Esophagus muscularis mucosa (tissue), 4 donors: ENCODE measurements around the gene OLFM2. TPM values are rescaled to one million over a fixed set of nuclear protein-coding genes. Genes with fewer than 3 reads are reported as not detected.

ENCODE experiments used
- DNase-seq: peaks from one replicate; pipeline ENCODE4 v3.0.0-alpha.2; 2017; ENCODE audit errors: extremely low spot score
- H3K27ac ChIP-seq, 4 donors: fragments of 200-600 bp; sonication (generic); replicated peaks in 1 of 4; 1 replicate in 3 of 4; 2 replicates in 1 of 4; pipeline ENCODE4 v1.5.1; 2016 to 2019; ENCODE audit warnings: mild to moderate bottlenecking in 1 of 4
- H3K27me3 ChIP-seq, 4 donors: fragments of 200-600 bp; sonication (generic); one replicate each; pipeline versions ENCODE4 v1.5.1 to v1.6.0; 2016 to 2019
- H3K36me3 ChIP-seq, 4 donors: fragments of 200-600 bp; sonication (generic); one replicate each; pipeline ENCODE4 v1.5.1; 2016 to 2019
- H3K4me1 ChIP-seq, 4 donors: fragments of 200-600 bp; sonication (generic); one replicate each; pipeline ENCODE4 v1.5.1; 2016 to 2019
- H3K4me3 ChIP-seq, 4 donors: fragments of 200-600 bp; sonication (generic); 1 replicate in 2 of 4; 2 replicates in 2 of 4; pipeline ENCODE4 v1.5.1; 2016 to 2019; ENCODE audit warnings: mild to moderate bottlenecking in 4 of 4, moderate library complexity in 1 of 4
- H3K9me3 ChIP-seq, 4 donors: fragments of 200-600 bp; sonication (generic); 1 replicate in 3 of 4; 2 replicates in 1 of 4; pipeline ENCODE4 v1.5.1; 2016 to 2019
- EP300 ChIP-seq: sonication (generic); formaldehyde crosslinking; IDR thresholded peaks from one replicate; pipeline ENCODE4 v1.6.1; 2017; ENCODE audit warnings: antibody characterized with exemption
- POLR2A ChIP-seq: fragments of 450-650 bp; IDR thresholded peaks from one replicate; pipeline ENCODE4 v1.6.1; 2017; ENCODE audit warnings: antibody characterized with exemption, moderate library complexity, mild to moderate bottlenecking, low read depth
- POLR2AphosphoS5 ChIP-seq, 2 donors: sonication (generic); formaldehyde crosslinking; IDR thresholded peaks; one replicate each; pipeline ENCODE4 v1.6.1; 2017; ENCODE audit warnings: antibody characterized with exemption in 2 of 2
- WGBS: methylation state at CpG from one replicate; pipeline ENCODE4 v1.1.5; 2018; 5-methylcytosine and 5-hydroxymethylcytosine counted together
- intact Hi-C: fragments of 100-400 bp; cut with DNase I; formaldehyde crosslinking; loops from one replicate; pipeline ENCODE4 v1.15.1; 2023
- total RNA-seq, 4 donors: library from RNA; depleted of rRNA; stranded (reverse); fragments of >200 nt; gene quantifications; one replicate each; pipeline versions ENCODE4 v1.1.0 to v1.2.1, GENCODE V29; 2016
- TF ChIP-seq, protein P1 (sequence below), 3 experiments: fragments of 200-600 bp in 2 of 3; fragments of 450-650 bp in 1 of 3; sonication (generic) in 2 of 3; IDR thresholded peaks; one replicate each; pipeline ENCODE4 v1.5.1; 2017 to 2019; ENCODE audit warnings: antibody characterized with exemption in 3 of 3, mild to moderate bottlenecking in 2 of 3, moderate library complexity in 1 of 3

Gene OLFM2
- total RNA-seq, 4 donors from 2014 or later: 3.6 to 17.1 (median 11.6) TPM

DNA sequence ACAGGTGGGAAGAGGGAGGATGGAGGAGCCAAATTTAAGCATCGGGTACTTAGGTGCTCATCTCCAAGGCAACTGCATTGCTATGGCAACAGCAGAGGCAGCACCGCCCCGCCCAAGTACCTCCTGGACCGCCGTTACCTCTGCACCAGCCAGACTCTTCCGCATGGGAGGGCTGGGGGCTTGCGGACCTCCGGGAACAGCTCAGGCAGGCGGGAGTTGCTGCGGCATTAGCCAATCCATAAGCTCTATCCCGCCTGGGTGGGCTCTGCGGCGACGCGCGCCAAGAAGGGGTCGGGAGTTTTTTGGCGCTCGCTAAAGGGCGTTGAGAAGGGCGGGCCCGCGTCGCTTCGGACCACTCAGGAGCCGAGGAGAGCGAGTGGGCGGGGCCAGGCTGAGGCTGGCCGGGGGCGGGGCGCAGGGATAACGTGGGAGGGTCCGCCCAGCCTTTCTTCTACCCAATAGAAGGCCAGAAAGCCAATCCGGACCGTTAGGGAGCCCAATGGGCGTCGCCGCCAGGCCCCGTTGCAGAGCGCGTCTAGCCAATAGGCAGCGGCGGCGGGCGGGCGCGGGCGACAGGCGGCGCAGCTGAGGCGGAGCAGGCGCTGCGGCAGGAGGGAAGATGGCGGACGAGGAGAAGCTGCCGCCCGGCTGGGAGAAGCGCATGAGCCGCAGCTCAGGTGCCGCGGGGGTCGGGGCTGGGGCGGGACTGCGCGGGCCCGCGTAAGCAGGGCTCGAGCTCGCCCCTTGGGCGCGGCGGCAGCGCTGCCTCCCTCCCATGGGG lies 101.4 kb downstream of the OLFM2 start, which contains the start of gene PIN1:
PIN1 (plus strand) TSS at position 593 of the 781 bp plus-strand sequence; CDS start at position 620, 27 bp downstream.
- no peak for TF ChIP-seq POLR2A
- TF ChIP-seq POLR2AphosphoS5 (IDR thresholded peaks at IDR 0.05): peak; percentile 70 to 73
- TF ChIP-seq, protein P1, sequence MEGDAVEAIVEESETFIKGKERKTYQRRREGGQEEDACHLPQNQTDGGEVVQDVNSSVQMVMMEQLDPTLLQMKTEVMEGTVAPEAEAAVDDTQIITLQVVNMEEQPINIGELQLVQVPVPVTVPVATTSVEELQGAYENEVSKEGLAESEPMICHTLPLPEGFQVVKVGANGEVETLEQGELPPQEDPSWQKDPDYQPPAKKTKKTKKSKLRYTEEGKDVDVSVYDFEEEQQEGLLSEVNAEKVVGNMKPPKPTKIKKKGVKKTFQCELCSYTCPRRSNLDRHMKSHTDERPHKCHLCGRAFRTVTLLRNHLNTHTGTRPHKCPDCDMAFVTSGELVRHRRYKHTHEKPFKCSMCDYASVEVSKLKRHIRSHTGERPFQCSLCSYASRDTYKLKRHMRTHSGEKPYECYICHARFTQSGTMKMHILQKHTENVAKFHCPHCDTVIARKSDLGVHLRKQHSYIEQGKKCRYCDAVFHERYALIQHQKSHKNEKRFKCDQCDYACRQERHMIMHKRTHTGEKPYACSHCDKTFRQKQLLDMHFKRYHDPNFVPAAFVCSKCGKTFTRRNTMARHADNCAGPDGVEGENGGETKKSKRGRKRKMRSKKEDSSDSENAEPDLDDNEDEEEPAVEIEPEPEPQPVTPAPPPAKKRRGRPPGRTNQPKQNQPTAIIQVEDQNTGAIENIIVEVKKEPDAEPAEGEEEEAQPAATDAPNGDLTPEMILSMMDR (IDR thresholded peaks at IDR 0.05): peak; percentile 40 to 68 (median 65)
- no peak for TF ChIP-seq EP300
- Histone ChIP-seq H3K4me1 (peaks cover 12 to 39% (median 25%) of the 10 kb centered on the region in 4 donors), H3K27ac (peak within 1 kb of the TSS; percentile 80 to 84 (median 80)), H3K36me3 (peaks cover 5 to 36% (median 21%) of the 10 kb centered on the region in 4 donors), H3K9me3 (no peaks in the 10 kb centered on the region), H3K4me3 (peak within 1 kb of the TSS; percentile 88 to 99 (median 96)), H3K27me3 (no peaks in the 10 kb centered on the region)
- peak; percentile 100 for DNase-seq
- 1% methylated on average over 10 of the region's 73 CpGs for WGBS
- intact Hi-C loops: no loop called here

DNA sequence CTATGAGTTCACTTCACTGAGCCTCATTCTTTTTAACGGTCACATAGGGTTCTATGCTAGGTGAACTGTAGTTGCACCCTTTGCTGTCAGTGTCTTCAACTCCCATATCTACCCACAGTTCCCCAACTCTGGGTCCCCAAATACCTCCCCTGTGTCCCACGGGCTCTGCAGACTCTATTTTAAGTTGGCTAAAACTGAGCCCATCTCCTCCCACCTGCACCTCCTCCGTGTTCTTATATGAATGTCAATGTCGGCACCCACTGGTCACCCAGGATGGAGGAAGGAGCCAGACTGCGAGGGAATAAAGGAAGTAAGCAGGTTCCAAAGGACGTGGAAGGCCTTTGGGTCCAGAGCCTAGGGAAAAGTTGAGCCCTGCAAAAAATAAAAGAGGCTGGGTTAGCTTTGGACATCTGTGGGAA lies 102.0 kb downstream of the OLFM2 start:
- Histone ChIP-seq H3K9me3 (no peaks in the 10 kb centered on the region), H3K4me3 (peak overlapping the region; percentile 88 to 99 (median 96)), H3K27ac (peak overlapping the region; percentile 76 to 84 (median 80)), H3K27me3 (no peaks in the 10 kb centered on the region), H3K36me3 (peaks cover 0 to 36% (median 21%) of the 10 kb centered on the region in 4 donors), H3K4me1 (peaks cover 12 to 42% (median 26%) of the 10 kb centered on the region in 4 donors)
- intact Hi-C loops: no loop called here
- 67% methylated on average over 6 of the region's 6 CpGs for WGBS
- DNase-seq: no peak
- no peak for TF ChIP-seq POLR2A
- TF ChIP-seq, protein P1 (IDR thresholded peaks at IDR 0.05): no peak
- no peak for TF ChIP-seq POLR2AphosphoS5 (IDR thresholded peaks at IDR 0.05)
- TF ChIP-seq EP300: no peak

DNA sequence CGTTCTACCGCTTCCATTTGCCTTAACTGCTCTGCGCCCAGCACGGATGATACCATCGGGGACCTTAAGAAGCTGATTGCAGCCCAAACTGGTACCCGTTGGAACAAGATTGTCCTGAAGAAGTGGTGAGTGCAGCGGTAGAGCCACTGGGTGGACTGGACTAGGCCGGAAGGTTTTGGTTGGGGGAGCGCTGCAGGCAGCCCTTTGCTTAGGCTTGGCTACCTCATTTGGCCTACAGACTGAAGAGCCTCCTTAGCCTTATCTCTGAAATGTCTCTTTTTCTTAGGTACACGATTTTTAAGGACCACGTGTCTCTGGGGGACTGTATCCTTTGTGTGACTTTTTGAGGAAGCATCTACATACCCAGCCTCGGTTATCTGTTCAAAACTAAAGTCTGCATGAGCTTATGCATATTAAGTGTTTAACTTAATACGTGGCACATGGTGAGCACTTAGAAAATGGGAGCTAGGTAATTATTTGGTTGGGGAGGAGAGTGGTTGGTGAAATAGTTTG lies 107.7 kb downstream of the OLFM2 start:
- Histone ChIP-seq H3K4me3 (peak overlapping the region; percentile 64 to 99 (median 84)), H3K36me3 (peaks cover 0 to 25% (median 11%) of the 10 kb centered on the region in 4 donors), H3K9me3 (no peaks in the 10 kb centered on the region), H3K27me3 (no peaks in the 10 kb centered on the region), H3K4me1 (peaks cover 26 to 35% (median 31%) of the 10 kb centered on the region in 4 donors), H3K27ac (peak overlapping the region in 3 of 4 donors; percentile 76 to 86 (median 85))
- TF ChIP-seq POLR2AphosphoS5 (IDR thresholded peaks at IDR 0.05): no peak
- TF ChIP-seq EP300: no peak
- TF ChIP-seq, protein P1 (IDR thresholded peaks at IDR 0.05): no peak
- TF ChIP-seq POLR2A: no peak
- intact Hi-C loops: no loop called here
- DNase-seq: no peak
- 36% methylated on average over 13 of the region's 13 CpGs for WGBS

DNA sequence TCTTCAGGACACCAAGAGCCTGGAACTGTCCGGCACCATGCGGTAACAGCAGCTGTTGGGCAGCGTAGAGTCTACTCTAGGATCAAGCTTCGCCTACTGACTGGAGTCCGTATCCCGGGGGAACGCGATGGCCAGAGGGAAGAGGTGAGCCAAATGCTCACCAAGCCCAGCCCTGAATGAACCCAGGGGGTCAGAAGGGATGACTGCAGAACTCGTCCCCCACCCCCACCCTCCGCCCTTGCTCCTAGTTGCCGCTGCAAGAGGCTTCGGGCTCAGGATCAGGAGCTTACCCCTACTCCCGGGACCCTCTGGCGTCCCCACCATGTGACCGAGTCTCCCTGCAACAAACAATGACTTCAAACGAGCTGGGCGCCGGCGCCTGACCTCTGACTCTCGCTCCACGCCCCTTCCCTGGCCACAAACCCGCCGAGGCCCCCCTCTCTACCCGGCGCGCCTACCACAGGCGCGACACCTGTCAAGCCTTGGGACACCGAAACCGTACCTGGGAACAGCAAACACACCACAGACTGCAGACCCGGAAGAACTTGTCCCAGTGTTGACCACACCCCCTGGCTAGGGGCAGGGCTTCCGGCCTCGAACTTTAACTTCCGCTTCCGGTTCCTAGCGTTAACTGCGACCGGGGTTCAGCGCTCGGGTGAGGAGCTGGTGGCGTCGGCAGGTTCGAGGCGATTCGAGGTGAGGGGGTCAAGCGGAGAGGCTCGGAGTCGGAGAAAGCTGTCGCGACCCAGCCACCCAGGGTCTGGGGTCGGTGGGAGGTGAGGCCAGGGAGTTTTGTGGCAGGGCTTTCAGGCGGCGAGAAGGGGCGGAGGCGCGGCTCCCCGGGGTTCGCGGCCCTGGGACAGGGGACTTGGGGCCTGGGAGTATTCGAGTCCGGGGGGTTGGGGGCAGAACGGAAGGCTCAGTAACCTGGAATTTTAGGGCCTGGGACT lies 108.8 kb downstream of the OLFM2 start, which contains the start of gene UBL5:
UBL5 (plus strand) TSS at position 630 of the 950 bp plus-strand sequence. CDS start 420 bp downstream, outside the sequence.
- no peaks in the 10 kb centered on the region for H3K9me3 ChIP-seq
- peak; percentile 97 for DNase-seq
- H3K4me3 ChIP-seq: peak within 1 kb of the TSS; percentile 64 to 99 (median 84)
- no peaks in the 10 kb centered on the region for H3K27me3 ChIP-seq
- peak within 1 kb of the TSS; percentile 76 to 86 (median 84) for H3K27ac ChIP-seq
- H3K36me3 ChIP-seq: peaks cover 0 to 25% (median 12%) of the 10 kb centered on the region in 4 donors
- peaks cover 26 to 35% (median 31%) of the 10 kb centered on the region in 4 donors for H3K4me1 ChIP-seq
- intact Hi-C loops: no loop called here
- peak; percentile 77 for TF ChIP-seq POLR2A
- TF ChIP-seq, protein P1 (IDR thresholded peaks at IDR 0.05): no peak
- peak; percentile 97 for TF ChIP-seq POLR2AphosphoS5 (IDR thresholded peaks at IDR 0.05)
- under 1% methylated on average over 29 of the region's 62 CpGs for WGBS
